ENCODE measurements around the gene RPL7A.

The RPL7A gene

GRCh38 chr9:133348718-133349573, 928 bp downstream of the RPL7A start:
- peak overlapping the region; percentile 100 for H3K4me3 ChIP-seq (replicated peaks; ENCODE audit: low read depth, low read length)
- no peak for DNase-seq (ENCODE audit: low read depth)
- TF ChIP-seq CTCF (IDR thresholded peaks at IDR 0.05; ENCODE audit: low read length, missing control alignments), result no peak

GRCh38 chr9:133349965-133350616, 2.1 kb downstream of the RPL7A start:
- no peak for TF ChIP-seq CTCF (IDR thresholded peaks at IDR 0.05; ENCODE audit: low read length, missing control alignments)
- no peak for DNase-seq (ENCODE audit: low read depth)
- H3K4me3 ChIP-seq (replicated peaks; ENCODE audit: low read depth, low read length), result peak overlapping the region; percentile 100

- no peak for TF ChIP-seq CTCF (IDR thresholded peaks at IDR 0.05; ENCODE audit: low read length, missing control alignments)
- no peak for DNase-seq (ENCODE audit: low read depth)
- H3K4me3 ChIP-seq (replicated peaks; ENCODE audit: low read depth, low read length), result no peak overlapping the region
These were observed 3.5 kb downstream of the RPL7A start for GRCh38 chr9:133351526-133351907.

DNA sequence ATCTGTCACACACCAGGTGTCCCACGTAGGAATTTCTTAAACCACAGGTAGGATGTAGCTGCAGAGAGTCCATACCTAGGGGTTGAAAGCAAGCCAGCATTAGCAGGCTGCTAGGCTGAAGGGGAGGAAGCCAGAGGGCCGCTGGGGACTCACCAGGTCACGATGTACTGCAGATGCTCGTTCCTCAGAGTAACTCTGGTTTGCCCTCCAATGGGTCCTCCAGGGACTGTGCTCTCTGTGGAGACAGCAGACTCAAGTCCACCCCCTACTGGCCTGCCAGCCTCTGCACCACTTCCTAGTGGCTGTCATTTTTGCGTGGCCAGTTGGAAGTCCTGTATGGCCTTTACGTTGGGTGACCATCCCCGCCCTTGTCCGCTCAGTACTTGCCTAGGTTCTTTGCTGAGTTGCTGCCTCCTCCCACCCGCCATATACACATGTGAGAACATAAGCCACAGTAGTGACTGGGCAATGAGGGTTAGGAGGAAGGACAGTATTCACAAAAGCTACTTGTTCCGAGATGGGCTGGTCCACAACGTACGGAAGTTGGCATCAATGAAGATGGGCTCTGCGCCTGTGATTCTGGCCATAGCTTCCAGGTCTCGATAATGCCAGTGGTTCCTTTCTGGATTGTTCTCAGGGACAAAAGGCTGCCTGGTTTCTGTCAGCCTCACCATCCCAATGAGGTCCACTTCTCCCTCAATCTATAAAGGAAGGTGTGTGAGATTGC, 4.1 kb downstream of the RPL7A start:
- TF ChIP-seq CTCF (IDR thresholded peaks at IDR 0.05; ENCODE audit: low read length, missing control alignments), result peak; percentile 71
- H3K4me3 ChIP-seq (replicated peaks; ENCODE audit: low read depth, low read length), result no peak overlapping the region
- peak; percentile 71 for DNase-seq (ENCODE audit: low read depth)

DNA sequence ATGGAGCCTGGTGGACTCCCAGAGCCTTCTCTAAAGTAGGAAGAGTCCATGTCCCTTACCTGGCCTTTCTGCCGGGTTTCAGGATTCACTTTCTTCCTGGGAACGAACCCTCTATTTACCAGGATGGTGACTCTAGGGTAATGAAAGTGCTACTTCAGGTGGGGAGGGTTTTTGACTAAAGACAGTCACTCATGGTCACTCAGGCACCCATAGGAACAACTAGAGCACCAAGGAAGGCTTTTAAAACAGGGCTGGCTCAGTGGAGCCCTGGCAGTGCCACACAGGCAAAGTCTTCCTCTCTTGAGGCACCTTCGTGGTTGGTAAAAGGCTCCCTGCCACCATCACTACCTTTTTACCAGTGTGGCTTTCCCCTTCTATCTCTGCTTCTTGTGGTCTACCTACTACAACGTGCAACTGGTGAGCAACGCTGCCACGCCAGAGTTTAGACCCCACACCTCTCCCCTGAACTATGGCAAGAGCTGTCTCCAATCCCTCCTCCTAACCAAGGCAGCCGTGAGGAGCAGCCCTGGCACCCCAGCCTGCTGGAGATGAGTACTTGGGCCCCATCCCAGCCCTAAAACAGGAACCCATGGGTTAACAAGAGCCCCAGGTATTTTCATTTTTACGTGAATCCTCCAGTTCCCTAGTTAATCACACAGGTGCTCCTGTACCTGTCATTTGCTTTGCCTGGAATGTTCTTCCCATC, 4.8 kb downstream of the RPL7A start:
- no peak for TF ChIP-seq CTCF (IDR thresholded peaks at IDR 0.05; ENCODE audit: low read length, missing control alignments)
- H3K4me3 ChIP-seq (replicated peaks; ENCODE audit: low read depth, low read length), result no peak overlapping the region
- DNase-seq (ENCODE audit: low read depth), result no peak

DNA sequence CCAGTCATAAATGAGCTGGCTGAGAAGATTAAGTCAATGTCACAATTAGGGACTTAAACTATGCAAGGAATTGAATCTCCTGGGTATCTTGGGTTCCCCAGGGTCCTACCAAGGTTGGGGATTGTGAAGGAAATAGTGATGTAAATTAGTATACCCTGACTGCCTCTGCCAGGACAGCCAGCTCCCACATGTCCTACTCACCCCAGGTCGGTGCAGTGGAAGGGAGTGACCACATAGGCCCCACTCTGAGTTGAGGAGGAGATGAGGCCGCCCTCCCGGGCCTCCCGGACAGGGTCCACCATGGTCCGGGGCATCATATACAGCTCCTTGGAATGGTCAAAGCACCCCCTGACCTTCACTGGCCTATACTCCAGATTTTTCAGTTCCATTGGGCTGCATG, 5.5 kb downstream of the RPL7A start:
- no peak for TF ChIP-seq CTCF (IDR thresholded peaks at IDR 0.05; ENCODE audit: low read length, missing control alignments)
- H3K4me3 ChIP-seq (replicated peaks; ENCODE audit: low read depth, low read length), result no peak overlapping the region
- DNase-seq (ENCODE audit: low read depth), result no peak
